GDM1 (cell line): ENCODE results near the gene TRIM47.

ENCODE experiments used
- DNase-seq: peaks from one replicate; lab custom pipeline; 2025; lab: John Stamatoyannopoulos, UW

The TRIM47 gene

GRCh38 chr17:75908201-75908600 is 29.8 kb upstream of the TRIM47 start:
- DNase-seq, result no peak

DNA sequence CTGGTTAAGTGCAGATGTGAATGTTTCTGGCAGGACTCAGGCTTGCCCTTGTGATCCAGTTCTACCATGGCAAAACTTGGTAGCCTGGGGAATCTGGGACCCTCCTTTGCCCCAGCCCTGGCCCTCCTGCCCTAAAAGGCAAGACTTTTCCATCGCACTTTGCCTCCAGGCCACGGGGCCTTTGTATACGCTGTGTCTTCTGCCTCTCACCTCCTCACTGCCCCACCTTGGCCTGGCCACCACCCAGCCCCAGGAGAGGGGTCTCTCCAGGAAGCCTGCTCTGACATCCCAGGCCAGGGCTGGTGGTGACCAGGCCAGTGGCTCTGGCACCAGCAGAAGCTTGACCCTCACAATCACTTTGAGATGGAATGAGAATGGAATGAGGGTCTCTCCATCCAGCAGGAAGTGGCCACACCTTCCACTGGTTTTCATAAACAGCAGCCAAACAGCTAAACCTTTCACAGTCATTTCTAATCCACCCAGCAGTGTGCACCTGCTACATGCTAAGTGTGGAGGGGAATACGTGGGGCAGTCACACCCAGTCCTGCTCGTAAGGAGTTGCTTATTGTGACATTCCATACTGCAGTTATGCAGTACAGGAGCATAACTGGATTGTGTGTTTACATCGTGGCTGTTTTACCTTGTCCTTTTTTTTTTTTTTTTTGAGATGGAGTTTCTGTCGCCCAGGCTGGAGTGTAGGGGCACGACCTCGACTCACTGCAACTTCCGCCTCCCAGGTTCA is 27.9 kb upstream of the TRIM47 start:
- no peak for DNase-seq

GRCh38 chr17:75904749-75905521 is 26.6 kb upstream of the TRIM47 start, which contains the start of gene MRPL38:
Gene MRPL38, minus strand, starts transcription at chr17:75904884. Its CDS starts 9 bp downstream, at chr17:75904875.
- DNase-seq, result peak; percentile 93

DNA sequence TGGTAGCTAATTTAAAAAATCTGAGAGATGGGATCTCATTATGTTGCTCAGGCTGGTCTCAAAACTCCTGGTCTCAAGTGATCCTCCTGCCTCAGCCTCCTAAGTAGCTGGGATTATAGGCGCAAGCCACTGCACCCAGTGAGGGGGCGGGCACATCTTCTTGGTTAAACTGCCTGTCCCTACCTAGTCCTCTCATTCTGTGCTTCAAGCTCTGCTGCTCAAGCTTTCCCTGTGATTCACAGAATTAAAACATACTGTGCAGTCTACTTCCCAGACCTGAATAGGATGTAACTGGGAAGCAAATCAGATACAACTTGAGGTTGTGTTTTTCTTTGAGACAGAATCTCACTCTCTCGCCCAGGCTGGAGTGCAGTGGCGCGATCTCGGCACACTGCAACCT is 24.0 kb upstream of the TRIM47 start:
- DNase-seq, result no peak

DNA sequence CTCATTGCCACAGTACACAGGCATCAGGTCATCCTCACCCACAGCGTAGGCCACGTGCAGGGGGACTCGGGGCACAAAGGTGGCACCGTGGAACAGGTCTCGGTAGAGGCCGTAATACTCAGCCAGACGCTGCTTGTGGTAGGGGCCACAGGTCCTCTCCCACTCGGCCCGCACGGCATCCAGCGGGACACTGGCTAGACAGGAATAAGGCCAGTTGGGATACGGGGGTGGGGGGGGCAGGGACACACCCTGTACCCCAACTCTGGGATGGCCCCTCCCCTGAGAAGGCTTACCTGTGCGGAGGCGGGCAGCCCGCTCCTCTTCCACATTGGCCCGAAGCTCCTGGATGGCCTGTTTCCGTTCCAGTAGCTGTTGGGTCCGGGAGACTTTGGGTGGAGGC is 23.3 kb upstream of the TRIM47 start:
- no peak for DNase-seq

DNA sequence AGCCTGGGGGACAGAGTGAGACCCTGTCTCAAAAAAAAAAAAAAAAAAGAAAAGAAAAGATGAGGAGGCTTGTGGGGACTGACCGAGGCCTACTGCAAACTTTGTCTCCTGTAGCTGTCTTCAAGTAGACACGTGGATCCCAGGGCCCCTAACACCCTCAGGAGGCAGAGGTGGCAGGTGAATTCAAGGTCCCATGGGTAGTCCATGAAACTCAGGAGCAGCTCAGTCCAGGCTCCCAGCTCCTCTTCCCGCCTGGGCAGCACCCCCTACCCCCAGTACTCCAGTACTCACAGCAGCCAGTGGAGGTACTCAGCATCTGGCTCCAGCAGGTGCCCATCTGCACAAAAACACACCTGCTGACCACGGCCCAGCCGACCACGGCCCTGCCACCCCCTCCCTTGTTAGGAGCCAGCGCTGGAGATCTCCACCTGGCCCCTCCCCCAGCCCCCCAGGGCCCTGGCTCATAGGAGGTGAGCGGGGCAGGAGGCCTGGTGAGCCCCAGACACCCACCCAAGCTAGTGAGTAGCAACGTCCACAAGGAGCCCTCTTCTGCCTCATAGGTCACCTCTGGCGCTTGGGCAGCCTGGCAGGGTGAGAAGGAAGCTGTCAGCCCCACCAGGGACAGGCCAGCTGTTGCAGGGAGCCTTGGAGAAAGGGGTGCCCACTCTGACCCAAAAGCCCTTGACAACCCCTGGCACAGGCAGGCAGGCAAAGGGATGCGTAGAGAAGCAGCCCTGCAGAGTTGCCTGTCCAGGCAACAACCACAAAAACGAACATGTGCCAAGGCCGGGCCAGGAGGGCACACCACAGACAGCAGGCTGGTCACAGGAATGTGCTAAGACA is 22.5 kb upstream of the TRIM47 start:
- no peak for DNase-seq

GRCh38 chr17:75899767-75900468 is 21.5 kb upstream of the TRIM47 start:
- no peak for DNase-seq

DNA sequence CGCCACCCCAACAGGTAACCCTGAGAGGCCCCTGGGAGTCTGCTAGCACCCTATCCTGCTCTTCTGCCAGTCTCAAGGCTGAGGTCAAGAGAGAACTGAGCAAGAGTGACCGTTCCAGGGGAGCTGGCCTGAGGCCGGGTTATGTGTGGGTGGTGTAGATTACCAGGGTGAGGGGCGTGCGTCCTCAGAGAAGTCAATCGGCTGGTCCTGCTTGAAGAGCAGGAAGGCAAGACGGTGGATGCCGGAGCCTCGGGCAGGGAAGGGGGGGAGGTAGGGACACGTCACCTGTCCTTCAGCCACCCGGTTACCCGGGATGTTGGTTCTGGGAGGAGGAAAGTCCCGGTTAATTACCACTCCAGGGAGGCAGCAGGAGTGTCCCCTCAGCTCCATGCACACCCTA is 21.0 kb upstream of the TRIM47 start:
- no peak for DNase-seq

- DNase-seq, result no peak
These were observed 20.4 kb upstream of the TRIM47 start for GRCh38 chr17:75898791-75899190.

DNA sequence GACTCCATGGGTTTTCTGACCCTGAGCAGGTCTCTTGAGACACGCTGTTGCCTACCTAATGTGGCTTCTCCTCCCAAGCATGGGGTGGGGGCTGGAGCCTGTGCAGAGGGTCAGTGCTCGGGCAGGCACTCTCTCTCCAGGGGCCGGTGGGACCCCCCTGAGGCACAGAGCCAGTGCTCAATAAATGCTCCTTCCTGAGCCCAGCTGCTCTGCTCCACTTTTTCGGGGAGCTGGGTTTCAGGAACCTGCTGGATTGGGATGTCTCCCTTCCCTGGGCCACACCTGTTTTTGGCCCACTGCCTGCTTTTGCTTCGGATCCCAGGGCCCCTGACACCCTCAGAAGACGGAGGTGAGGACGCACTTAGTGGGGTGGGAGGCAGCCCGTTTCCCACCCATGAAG is 19.7 kb upstream of the TRIM47 start:
- no peak for DNase-seq

DNA sequence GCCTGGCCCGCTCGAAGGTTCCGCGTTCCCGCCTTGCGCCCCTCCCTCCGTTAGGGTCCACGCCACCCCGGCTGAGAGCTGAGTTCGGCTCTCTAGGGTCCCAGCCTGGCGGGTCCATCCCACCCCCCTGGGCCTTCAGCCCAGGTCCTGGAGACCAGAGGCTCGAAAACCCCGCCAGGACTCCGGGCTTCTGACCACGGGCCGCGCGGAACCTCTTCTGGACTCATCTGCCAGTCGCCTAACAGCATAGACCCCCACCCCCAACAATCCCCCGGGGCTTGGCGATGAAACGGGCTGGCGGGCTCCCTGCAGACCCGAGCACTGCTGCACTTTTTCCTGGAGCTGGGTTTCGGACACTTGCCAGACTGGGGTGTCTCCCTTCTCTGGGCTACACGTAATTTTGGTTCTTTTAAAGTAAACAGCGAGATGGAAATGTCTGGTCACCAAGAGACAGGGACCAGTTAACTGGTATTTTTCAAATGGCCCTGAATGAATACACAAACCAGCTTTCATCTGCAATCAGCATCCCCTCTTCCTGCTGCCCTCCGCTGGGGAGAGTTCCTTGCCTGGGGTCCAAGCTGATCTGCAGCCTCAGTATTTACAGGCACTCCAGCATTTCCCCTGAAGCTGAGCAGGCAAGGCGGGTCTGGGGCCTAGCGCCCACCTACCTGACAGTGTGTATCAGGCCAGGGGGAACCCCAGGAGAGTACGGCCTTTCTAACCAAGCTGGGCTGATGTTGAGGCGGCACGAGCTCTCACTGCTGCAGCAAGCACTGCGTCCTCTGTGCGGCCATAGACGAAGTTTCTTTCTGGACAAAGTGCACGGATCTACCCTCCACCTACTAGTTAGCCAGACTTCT is 19.0 kb upstream of the TRIM47 start:
- DNase-seq, result no peak

DNA sequence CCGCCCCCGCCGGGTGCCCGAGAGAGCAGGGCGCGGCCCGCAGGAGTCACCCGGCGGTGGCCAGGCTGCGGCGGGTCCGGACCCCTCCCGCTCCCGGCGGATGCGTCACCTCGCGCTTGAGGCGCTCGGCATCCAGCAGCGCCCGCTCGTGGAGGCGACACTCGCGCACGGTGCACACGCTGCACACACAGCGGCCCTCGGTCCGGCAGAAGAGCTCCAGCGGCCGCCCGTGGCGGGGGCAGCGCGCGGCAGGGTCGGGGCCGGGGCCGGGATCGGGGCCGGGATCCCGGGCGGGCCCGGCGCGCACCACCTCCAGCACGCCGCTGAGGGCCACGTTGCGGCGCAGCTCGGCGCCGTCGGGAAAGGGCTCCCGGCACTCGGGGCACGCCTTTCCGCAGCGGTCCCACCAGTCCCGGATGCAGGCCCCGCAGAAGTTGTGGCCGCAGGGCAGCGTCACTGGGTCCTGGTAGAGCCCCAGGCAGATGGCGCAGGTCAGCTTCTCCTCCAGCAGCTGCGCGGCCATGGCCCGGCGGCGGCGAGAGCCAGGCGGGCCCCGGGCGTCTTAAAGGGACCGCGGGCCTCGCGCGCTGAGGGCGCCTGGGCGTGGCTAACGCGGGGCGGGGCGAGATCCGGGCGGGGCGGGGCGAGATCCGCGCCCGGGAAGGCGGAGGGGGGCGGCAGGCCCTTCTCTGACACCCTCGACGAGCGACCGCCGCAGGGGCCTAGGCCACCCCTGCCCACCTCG is 18.2 kb upstream of the TRIM47 start, which contains the start of gene TRIM65:
Gene TRIM65, minus strand, starts transcription at position 537 of the 745 bp plus-strand sequence. Its CDS starts 14 bp downstream, at position 523.
- peak; percentile 63 for DNase-seq

GRCh38 chr17:75895370-75896155 is 17.2 kb upstream of the TRIM47 start:
- no peak for DNase-seq

- DNase-seq, result no peak
These were observed 15.8 kb upstream of the TRIM47 start for GRCh38 chr17:75894049-75894733.

- no peak for DNase-seq
These were observed 15.1 kb upstream of the TRIM47 start for GRCh38 chr17:75893305-75894048.

DNA sequence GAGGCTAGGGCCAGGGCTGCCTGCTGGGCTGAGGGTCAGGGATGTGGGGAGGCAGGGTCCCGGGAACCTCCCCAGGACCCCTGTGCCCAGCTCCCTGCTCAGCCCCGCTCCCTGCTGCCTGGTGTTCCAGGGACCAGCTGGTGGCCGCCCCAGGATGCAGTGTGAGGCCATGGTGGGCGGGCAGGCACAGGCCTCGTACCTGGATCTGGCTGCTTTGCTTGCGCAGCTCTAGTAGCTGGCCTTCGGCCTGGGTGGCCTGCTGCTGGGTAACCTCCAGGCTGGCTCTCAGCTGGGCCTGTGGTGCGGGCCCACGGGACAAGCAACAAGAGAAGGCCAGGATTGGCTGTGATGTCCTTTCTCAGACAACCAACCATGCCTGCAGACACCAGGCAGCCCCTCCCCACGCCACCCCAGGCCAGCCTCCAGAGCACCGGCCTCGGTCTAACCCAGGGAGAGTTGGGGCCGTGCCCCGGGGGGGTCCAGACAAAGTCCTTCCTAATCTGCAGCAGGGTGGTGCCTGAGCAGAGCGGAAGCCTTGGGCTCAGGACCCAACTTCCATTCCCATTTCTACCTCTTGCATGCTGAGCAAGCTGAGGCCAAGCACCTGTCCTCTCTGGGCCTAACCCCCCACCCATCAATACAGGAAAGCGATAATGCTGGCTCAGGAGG is 14.3 kb upstream of the TRIM47 start:
- no peak for DNase-seq
